COLO829 (cell line): ENCODE results near the gene SPATA6L.

ENCODE experiments used
- DNase-seq: peaks from one replicate; pipeline ENCODE4 v3.0.0; 2012; ENCODE audit warnings: low spot score

Gene SPATA6L

GRCh38 chr9:4581861-4582565 is 84.3 kb downstream of the SPATA6L start:
- DNase-seq = no peak

GRCh38 chr9:4581035-4581760 is 85.1 kb downstream of the SPATA6L start:
- DNase-seq = no peak

- no peak for DNase-seq
These were observed 87.3 kb downstream of the SPATA6L start for GRCh38 chr9:4579001-4579400.

GRCh38 chr9:4576448-4576847 is 89.8 kb downstream of the SPATA6L start:
- DNase-seq = no peak

- no peak for DNase-seq
These were observed 90.3 kb downstream of the SPATA6L start for GRCh38 chr9:4575997-4576396.

- DNase-seq = no peak
These were observed 91.5 kb downstream of the SPATA6L start for GRCh38 chr9:4574657-4575243.

- no peak for DNase-seq
These were observed 92.5 kb downstream of the SPATA6L start for GRCh38 chr9:4573634-4574389.

GRCh38 chr9:4573176-4573575 is 93.1 kb downstream of the SPATA6L start:
- no peak for DNase-seq

GRCh38 chr9:4572184-4572826 is 94.0 kb downstream of the SPATA6L start:
- no peak for DNase-seq

- DNase-seq = no peak
These were observed 97.2 kb downstream of the SPATA6L start for GRCh38 chr9:4569101-4569500.

- no peak for DNase-seq
These were observed 98.7 kb downstream of the SPATA6L start for GRCh38 chr9:4567601-4568000.

GRCh38 chr9:4566806-4567205 is 99.5 kb downstream of the SPATA6L start:
- DNase-seq = no peak

GRCh38 chr9:4563105-4563504 is 103.2 kb downstream of the SPATA6L start:
- no peak for DNase-seq

- DNase-seq = no peak
These were observed 106.8 kb downstream of the SPATA6L start for GRCh38 chr9:4559261-4560182.

- no peak for DNase-seq
These were observed 107.8 kb downstream of the SPATA6L start for GRCh38 chr9:4558371-4558998.

- no peak for DNase-seq
These were observed 111.0 kb downstream of the SPATA6L start for GRCh38 chr9:4555236-4555635.

GRCh38 chr9:4553951-4554381 is 112.3 kb downstream of the SPATA6L start:
- no peak for DNase-seq

GRCh38 chr9:4550777-4551484 is 115.3 kb downstream of the SPATA6L start:
- DNase-seq = no peak

- DNase-seq = no peak
These were observed 116.5 kb downstream of the SPATA6L start for GRCh38 chr9:4549751-4550295.
